ENCODE results near the gene SLC35A3. TPM values are rescaled to one million over a fixed set of nuclear protein-coding genes. Genes with fewer than 3 reads are reported as not detected.

The SLC35A3 gene
- total and polyA plus RNA-seq, 2 of the 4 experiments (the other 2 are of a cell fraction) = 9.6 to 13.6 TPM

DNA sequence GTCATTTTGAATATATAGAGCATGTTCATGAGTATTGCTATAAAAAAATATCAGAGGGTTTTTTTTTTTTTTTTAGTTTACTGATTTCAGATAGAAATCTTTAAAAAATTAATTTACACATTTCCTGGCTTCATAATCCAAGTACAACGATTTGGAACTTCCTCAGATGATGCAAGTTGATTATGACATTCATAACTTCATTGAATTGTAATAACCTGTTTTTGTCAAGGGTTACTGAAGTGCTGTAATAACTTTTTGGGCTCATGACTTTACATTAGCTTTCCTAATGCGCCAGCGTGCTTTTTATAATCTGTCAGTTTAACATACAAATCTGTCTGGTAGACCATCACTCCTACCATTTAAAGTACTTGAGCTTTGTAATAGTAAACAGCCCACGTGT is 81.6 kb downstream of the SLC35A3 start:
- Histone ChIP-seq H3K27ac (ENCODE audit: insufficient read depth, low read length) (no peak overlapping the region), H4K5ac (ENCODE audit: low read depth, low read length) (no peak overlapping the region), H2AFZ (replicated peaks; ENCODE audit: low read length, poor library complexity) (no peak overlapping the region), H3K9ac (ENCODE audit: low read depth, low read length) (no peak overlapping the region), H3K79me1 (ENCODE audit: low read depth in 1 of 2, low read length in 2 of 2) (peaks cover 11 to 50% of the 10 kb centered on the region in 2 experiments; a peak in 3 of 4 replicates), H3K56ac (ENCODE audit: extremely low read depth, insufficient read depth, low read length) (no peak overlapping the region), H2AK5ac (ENCODE audit: low read depth, low read length) (no peak overlapping the region), H3K23ac (ENCODE audit: low read depth, low read length) (no peak overlapping the region), H3K18ac (ENCODE audit: low read depth, low read length) (no peak overlapping the region), H3K14ac (replicated peaks; ENCODE audit: low read depth, low read length) (no peak overlapping the region), H3K4me1 (ENCODE audit: control insufficient read depth, insufficient read depth, low read length) (peaks cover 2% of the 10 kb centered on the region; the same call in 1 of the 2 replicates), H2BK5ac (ENCODE audit: low read depth, low read length, poor library complexity, severe bottlenecking) (no peak overlapping the region), H3K36me3 (ENCODE audit: control insufficient read depth, insufficient read depth, low read length) (peaks cover 1% of the 10 kb centered on the region; the same call in 1 of the 2 replicates), H3K9me3 (ENCODE audit: control insufficient read depth, insufficient read depth, low read length) (no peaks in the 10 kb centered on the region), H2BK120ac (ENCODE audit: low read depth, low read length) (no peak overlapping the region), H3K4me3 (ENCODE audit: insufficient read depth, low read depth, low read length) (no peak overlapping the region), H3K27me3 (ENCODE audit: control insufficient read depth, insufficient read depth, low read length) (no peaks in the 10 kb centered on the region), H3K9me1 (ENCODE audit: insufficient read depth, low read length) (peaks cover 4% of the 10 kb centered on the region; the same call in 1 of the 2 replicates), H2BK20ac (ENCODE audit: low read depth, low read length) (no peak overlapping the region), H3K4me2 (ENCODE audit: low read depth, low read length) (no peak overlapping the region), H2AK9ac (replicated peaks; ENCODE audit: low read depth, low read length, poor library complexity) (no peak overlapping the region), H4K91ac (ENCODE audit: insufficient read depth, low read depth, low read length) (no peak overlapping the region), H4K8ac (ENCODE audit: low read depth in 2 of 2, low read length in 2 of 2) (no peak overlapping the region), H3K4ac (ENCODE audit: low read depth, low read length) (no peak overlapping the region), H4K20me1 (ENCODE audit: insufficient read depth, low read length) (peaks cover 17% of the 10 kb centered on the region; the same call in 1 of the 2 replicates), H2BK15ac (ENCODE audit: low read depth, low read length) (no peak overlapping the region)
- intact Hi-C loops (cut with micrococcal nuclease) = no loop called here
- ATAC-seq (ENCODE audit: low read depth) (no peak), DNase-seq (no peak)
- dilution Hi-C loops (cut with HindIII; ENCODE audit: low sequenced_read_pairs, unreplicated experiment) = no loop called here
- ChIA-PET POLR2A (ENCODE audit: unreplicated experiment) (no interaction called here), CTCF (no interaction called here)
- no CpG with 5 or more reads among the region's 4 CpGs for WGBS, 2 experiments (ENCODE audit: extremely low coverage in 2 of 2, insufficient read length in 1 of 2)
- in situ Hi-C loops (cut with MboI; ENCODE audit: low sequenced_read_pairs) = no loop called here
- TF ChIP-seq SMC3 (IDR thresholded peaks at IDR 0.05; ENCODE audit: low read depth, low read length) (no peak), CEBPB (IDR thresholded peaks at IDR 0.05; ENCODE audit: low read depth, low read length) (no peak), MAZ (IDR thresholded peaks at IDR 0.05; ENCODE audit: borderline replicate concordance, low read depth, low read length) (no peak), CHD1 (IDR thresholded peaks at IDR 0.05; ENCODE audit: low read depth, low read length) (no peak), RFX5 (IDR thresholded peaks at IDR 0.05; ENCODE audit: low read depth, low read length) (no peak), BHLHE40 (IDR thresholded peaks at IDR 0.05; ENCODE audit: low read depth, low read length) (no peak), RCOR1 (IDR thresholded peaks at IDR 0.05; ENCODE audit: insufficient replicate concordance, low read length) (no peak), POLR2A (IDR thresholded peaks at IDR 0.05; ENCODE audit: low read depth, low read length) (no peak), MXI1 (IDR thresholded peaks at IDR 0.05; ENCODE audit: borderline replicate concordance, low read depth, low read length) (no peak), FOS (IDR thresholded peaks at IDR 0.05; ENCODE audit: low read depth, low read length) (no peak), NFE2L2 (IDR thresholded peaks at IDR 0.05; ENCODE audit: low read depth, low read length) (no peak)
- TF ChIP-seq, protein P1, sequence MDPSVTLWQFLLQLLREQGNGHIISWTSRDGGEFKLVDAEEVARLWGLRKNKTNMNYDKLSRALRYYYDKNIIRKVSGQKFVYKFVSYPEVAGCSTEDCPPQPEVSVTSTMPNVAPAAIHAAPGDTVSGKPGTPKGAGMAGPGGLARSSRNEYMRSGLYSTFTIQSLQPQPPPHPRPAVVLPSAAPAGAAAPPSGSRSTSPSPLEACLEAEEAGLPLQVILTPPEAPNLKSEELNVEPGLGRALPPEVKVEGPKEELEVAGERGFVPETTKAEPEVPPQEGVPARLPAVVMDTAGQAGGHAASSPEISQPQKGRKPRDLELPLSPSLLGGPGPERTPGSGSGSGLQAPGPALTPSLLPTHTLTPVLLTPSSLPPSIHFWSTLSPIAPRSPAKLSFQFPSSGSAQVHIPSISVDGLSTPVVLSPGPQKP (IDR thresholded peaks at IDR 0.05; ENCODE audit: borderline replicate concordance, low read depth, low read length) = no peak
- TF ChIP-seq, protein P2, sequence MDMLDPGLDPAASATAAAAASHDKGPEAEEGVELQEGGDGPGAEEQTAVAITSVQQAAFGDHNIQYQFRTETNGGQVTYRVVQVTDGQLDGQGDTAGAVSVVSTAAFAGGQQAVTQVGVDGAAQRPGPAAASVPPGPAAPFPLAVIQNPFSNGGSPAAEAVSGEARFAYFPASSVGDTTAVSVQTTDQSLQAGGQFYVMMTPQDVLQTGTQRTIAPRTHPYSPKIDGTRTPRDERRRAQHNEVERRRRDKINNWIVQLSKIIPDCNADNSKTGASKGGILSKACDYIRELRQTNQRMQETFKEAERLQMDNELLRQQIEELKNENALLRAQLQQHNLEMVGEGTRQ (IDR thresholded peaks at IDR 0.05; ENCODE audit: low read depth, low read length) = no peak
- BruUV-seq (replicated peaks) = no TSS peak
